Glutamatergic neuron (in vitro differentiated cells): ENCODE data around the gene FBXO34. TPM values are rescaled to one million over a fixed set of nuclear protein-coding genes. Genes with fewer than 3 reads are reported as not detected.

Experiments
- DNase-seq: peaks from one replicate; pipeline ENCODE4 v3.0.0; 2022
- H3K27ac Mint-ChIP-seq: one replicate; pipeline ENCODE4 v1.8.0; 2020; ENCODE audit warnings: mild to moderate bottlenecking, mixed read lengths, inconsistent platforms; ENCODE audit not compliant: unreplicated experiment
- H3K27me3 Mint-ChIP-seq: one replicate; pipeline ENCODE4 v1.8.0; 2020; ENCODE audit warnings: mild to moderate bottlenecking, moderate library complexity, mixed read lengths, inconsistent platforms; ENCODE audit not compliant: unreplicated experiment
- H3K36me3 Mint-ChIP-seq: one replicate; pipeline ENCODE4 v1.8.0; 2020; ENCODE audit warnings: mild to moderate bottlenecking, mixed read lengths, inconsistent platforms; ENCODE audit not compliant: unreplicated experiment
- H3K4me1 Mint-ChIP-seq: one replicate; pipeline ENCODE4 v1.8.0; 2020; ENCODE audit warnings: mild to moderate bottlenecking, low read depth, mixed read lengths, inconsistent platforms; ENCODE audit not compliant: unreplicated experiment
- H3K4me3 Mint-ChIP-seq: one replicate; pipeline ENCODE4 v1.8.0; 2020; ENCODE audit warnings: mild to moderate bottlenecking, mixed read lengths, inconsistent platforms; ENCODE audit not compliant: unreplicated experiment
- H3K9me3 Mint-ChIP-seq: one replicate; pipeline ENCODE4 v1.8.0; 2020; ENCODE audit warnings: mild to moderate bottlenecking, moderate library complexity, mixed read lengths, inconsistent platforms; ENCODE audit not compliant: unreplicated experiment
- CTCF ChIP-seq: fragments of 200-600 bp; sonication (generic); IDR thresholded peaks from one replicate; pipeline ENCODE4 v1.5.0; 2021; ENCODE audit not compliant: partially characterized antibody, unreplicated experiment
- total RNA-seq: library from RNA; stranded (reverse); fragmentation: NEBNext Ultra II Directional; extraction: Animal tissue kit (Norgen Biotek cat#: 25700); gene quantifications from one replicate; pipeline ENCODE4 v1.2.1, GENCODE V29; 2021; ENCODE audit not compliant: unreplicated experiment

The FBXO34 gene
- total RNA-seq, 1 donor from 2014 or later: 13.6 TPM

- no peak overlapping the region for H3K27ac Mint-ChIP-seq
- TF ChIP-seq CTCF: no peak
- no peaks in the 10 kb centered on the region for H3K27me3 Mint-ChIP-seq
- no peak for DNase-seq
- no peaks in the 10 kb centered on the region for H3K9me3 Mint-ChIP-seq
- H3K36me3 Mint-ChIP-seq: no peaks in the 10 kb centered on the region
- H3K4me1 Mint-ChIP-seq: peaks cover 11% of the 10 kb centered on the region
- H3K4me3 Mint-ChIP-seq: no peak overlapping the region
These were observed 61.7 kb downstream of the FBXO34 start for GRCh38 chr14:55332654-55333570.

- TF ChIP-seq CTCF: no peak
- Mint-ChIP-seq H3K4me3 (no peak overlapping the region), H3K27ac (no peak overlapping the region), H3K27me3 (no peaks in the 10 kb centered on the region), H3K9me3 (no peaks in the 10 kb centered on the region), H3K36me3 (no peaks in the 10 kb centered on the region), H3K4me1 (peaks cover 6% of the 10 kb centered on the region)
- no peak for DNase-seq
These were observed 62.7 kb downstream of the FBXO34 start for GRCh38 chr14:55333711-55334485.

- H3K27ac Mint-ChIP-seq: no peak overlapping the region
These were observed 64.9 kb downstream of the FBXO34 start for GRCh38 chr14:55336162-55336561.

GRCh38 chr14:55336691-55337090 lies 65.5 kb downstream of the FBXO34 start:
- Mint-ChIP-seq H3K27me3 (no peaks in the 10 kb centered on the region), H3K4me1 (peaks cover 13% of the 10 kb centered on the region)

More at GRCh38 chr14:55336162-55336561, 64.9 kb downstream of the FBXO34 start:
- H3K4me3 Mint-ChIP-seq: no peak overlapping the region
- DNase-seq: no peak
- H3K4me1 Mint-ChIP-seq: peaks cover 13% of the 10 kb centered on the region
- no peaks in the 10 kb centered on the region for H3K36me3 Mint-ChIP-seq
- no peak for TF ChIP-seq CTCF
- H3K9me3 Mint-ChIP-seq: no peaks in the 10 kb centered on the region
- no peaks in the 10 kb centered on the region for H3K27me3 Mint-ChIP-seq

More at GRCh38 chr14:55336691-55337090, 65.5 kb downstream of the FBXO34 start:
- H3K27ac Mint-ChIP-seq: no peak overlapping the region
- no peak for TF ChIP-seq CTCF
- H3K36me3 Mint-ChIP-seq: no peaks in the 10 kb centered on the region
- DNase-seq: no peak
- no peak overlapping the region for H3K4me3 Mint-ChIP-seq
- no peaks in the 10 kb centered on the region for H3K9me3 Mint-ChIP-seq
